ENCODE results near the gene AGMO. TPM values are rescaled to one million over a fixed set of nuclear protein-coding genes. Genes with fewer than 3 reads are reported as not detected.

Gene AGMO
- total RNA-seq, 1 donor from 2014 or later = 0.34 TPM

DNA sequence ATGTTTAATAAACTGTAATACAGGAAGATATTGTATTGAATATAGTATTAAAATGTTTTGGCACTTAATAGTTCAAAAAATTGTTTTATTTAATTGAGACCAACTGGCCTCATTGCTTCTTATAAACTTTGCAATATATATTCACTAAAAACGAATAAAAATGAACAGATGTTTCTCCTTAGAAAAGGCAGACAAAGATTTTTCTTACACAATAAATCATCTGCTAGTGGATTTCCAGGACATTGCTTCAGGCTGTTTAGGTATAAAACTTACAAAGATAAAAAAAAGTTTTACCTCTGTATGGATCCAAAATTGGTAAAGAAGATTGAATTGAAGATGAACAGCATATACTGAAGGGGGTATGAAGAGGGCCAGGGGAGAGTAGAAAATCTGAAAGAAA, 143.6 kb downstream of the AGMO start:
- no peaks in the 10 kb centered on the region for H3K36me3 Mint-ChIP-seq (ENCODE audit: low read depth, unreplicated experiment)

DNA sequence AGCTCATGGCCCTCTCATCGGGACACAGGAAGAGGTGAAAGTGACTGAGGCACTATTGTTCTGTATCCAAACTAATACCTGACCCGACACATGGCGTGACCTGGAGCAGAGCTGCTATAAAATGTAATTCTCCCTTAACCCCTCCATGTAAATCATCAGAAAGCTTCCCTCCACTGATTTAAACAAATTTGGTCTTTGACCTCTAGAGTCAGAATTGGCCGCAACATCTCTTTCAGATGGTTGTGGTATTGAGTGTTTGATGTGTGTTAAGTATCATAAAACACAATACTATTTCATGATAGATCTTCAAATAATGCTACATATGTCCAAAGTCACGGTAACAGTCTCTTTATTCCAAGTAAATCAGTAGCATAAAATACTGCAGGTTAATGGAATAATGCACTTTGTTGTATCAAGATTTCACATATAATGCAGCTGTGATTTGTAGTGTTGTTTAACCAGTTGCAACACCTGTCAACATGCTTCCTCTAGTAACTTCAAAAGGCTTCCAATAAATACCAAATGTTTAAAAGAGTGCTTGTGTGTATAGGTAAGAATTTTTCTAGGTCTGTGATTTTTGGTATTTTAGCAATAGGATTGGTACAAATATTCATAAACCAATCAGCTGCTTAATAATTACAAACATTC, 144.3 kb downstream of the AGMO start:
- no peaks in the 10 kb centered on the region for H3K36me3 Mint-ChIP-seq (ENCODE audit: low read depth, unreplicated experiment)
- H3K27ac Mint-ChIP-seq (ENCODE audit: unreplicated experiment) = no peak overlapping the region
- H3K9me3 Mint-ChIP-seq (ENCODE audit: unreplicated experiment) = no peaks in the 10 kb centered on the region
- FAIRE-seq (no peak), DNase-seq (ENCODE audit: low read depth) (no peak)
- Histone ChIP-seq H3K27ac (ENCODE audit: low read depth, low read length) (no peak overlapping the region), H4K20me1 (ENCODE audit: insufficient read depth, low read length) (no peaks in the 10 kb centered on the region), H3K4me1 (ENCODE audit: insufficient read depth, low read length) (no peaks in the 10 kb centered on the region), H3K4me3 (ENCODE audit: insufficient read depth, low read depth, low read length) (no peak overlapping the region), H3K36me3 (ENCODE audit: insufficient read depth, low read length) (no peaks in the 10 kb centered on the region), H3K79me2 (ENCODE audit: insufficient read depth, low read length) (no peaks in the 10 kb centered on the region), H2AFZ (ENCODE audit: low read depth, low read length) (no peak overlapping the region), H3K9ac (ENCODE audit: low read length) (no peak overlapping the region), H3K4me2 (ENCODE audit: low read length) (no peak overlapping the region), H3K9me3 (ENCODE audit: insufficient read depth, low read depth, low read length) (no peaks in the 10 kb centered on the region), H3K27me3 (ENCODE audit: insufficient read depth, low read length) (no peaks in the 10 kb centered on the region)
- H3K4me3 Mint-ChIP-seq (ENCODE audit: unreplicated experiment) = no peak overlapping the region
- TF ChIP-seq CTCF (IDR thresholded peaks at IDR 0.05; ENCODE audit: insufficient read depth, low read depth, low read length) = no peak
- TF ChIP-seq EZH2 (IDR thresholded peaks at IDR 0.05; ENCODE audit: insufficient read depth, low read length) = no peak
- no peaks in the 10 kb centered on the region for H3K4me1 Mint-ChIP-seq (ENCODE audit: low read depth, unreplicated experiment)
- H3K27me3 Mint-ChIP-seq (ENCODE audit: low read depth, unreplicated experiment) = no peaks in the 10 kb centered on the region

More for the DNA sequence above, 143.6 kb downstream of the AGMO start:
- Mint-ChIP-seq H3K27ac (ENCODE audit: unreplicated experiment) (no peak overlapping the region), H3K4me3 (ENCODE audit: unreplicated experiment) (no peak overlapping the region), H3K27me3 (ENCODE audit: low read depth, unreplicated experiment) (no peaks in the 10 kb centered on the region), H3K4me1 (ENCODE audit: low read depth, unreplicated experiment) (no peaks in the 10 kb centered on the region), H3K9me3 (ENCODE audit: unreplicated experiment) (peaks cover 2% of the 10 kb centered on the region)
- no peaks in the 10 kb centered on the region for H3K27me3 ChIP-seq (ENCODE audit: insufficient read depth, low read length)
- no peak for DNase-seq (ENCODE audit: low read depth)
- H3K9me3 ChIP-seq (ENCODE audit: insufficient read depth, low read depth, low read length) = no peaks in the 10 kb centered on the region
- no peak overlapping the region for H3K4me2 ChIP-seq (ENCODE audit: low read length)
- no peaks in the 10 kb centered on the region for H3K4me1 ChIP-seq (ENCODE audit: insufficient read depth, low read length)
- no peaks in the 10 kb centered on the region for H3K36me3 ChIP-seq (ENCODE audit: insufficient read depth, low read length)
- H2AFZ ChIP-seq (ENCODE audit: low read depth, low read length) = no peak overlapping the region
- no peak for TF ChIP-seq EZH2 (IDR thresholded peaks at IDR 0.05; ENCODE audit: insufficient read depth, low read length)
- TF ChIP-seq CTCF (IDR thresholded peaks at IDR 0.05; ENCODE audit: insufficient read depth, low read depth, low read length) = no peak
- H4K20me1 ChIP-seq (ENCODE audit: insufficient read depth, low read length) = no peaks in the 10 kb centered on the region
- no peaks in the 10 kb centered on the region for H3K79me2 ChIP-seq (ENCODE audit: insufficient read depth, low read length)
- H3K27ac ChIP-seq (ENCODE audit: low read depth, low read length) = no peak overlapping the region
- FAIRE-seq = no peak
- no peak overlapping the region for H3K4me3 ChIP-seq (ENCODE audit: insufficient read depth, low read depth, low read length)
- no peak overlapping the region for H3K9ac ChIP-seq (ENCODE audit: low read length)

- Histone ChIP-seq H3K27ac (ENCODE audit: low read depth, low read length) (no peak overlapping the region), H3K27me3 (ENCODE audit: insufficient read depth, low read length) (no peaks in the 10 kb centered on the region), H3K36me3 (ENCODE audit: insufficient read depth, low read length) (no peaks in the 10 kb centered on the region), H3K79me2 (ENCODE audit: insufficient read depth, low read length) (no peaks in the 10 kb centered on the region), H4K20me1 (ENCODE audit: insufficient read depth, low read length) (no peaks in the 10 kb centered on the region), H3K4me2 (ENCODE audit: low read length) (no peak overlapping the region), H3K9me3 (ENCODE audit: insufficient read depth, low read depth, low read length) (no peaks in the 10 kb centered on the region), H3K4me3 (ENCODE audit: insufficient read depth, low read depth, low read length) (no peak overlapping the region), H2AFZ (ENCODE audit: low read depth, low read length) (no peak overlapping the region), H3K4me1 (ENCODE audit: insufficient read depth, low read length) (no peaks in the 10 kb centered on the region), H3K9ac (ENCODE audit: low read length) (no peak overlapping the region)
- Mint-ChIP-seq H3K9me3 (ENCODE audit: unreplicated experiment) (no peaks in the 10 kb centered on the region), H3K27ac (ENCODE audit: unreplicated experiment) (no peak overlapping the region), H3K4me3 (ENCODE audit: unreplicated experiment) (no peak overlapping the region), H3K36me3 (ENCODE audit: low read depth, unreplicated experiment) (no peaks in the 10 kb centered on the region), H3K4me1 (ENCODE audit: low read depth, unreplicated experiment) (no peaks in the 10 kb centered on the region), H3K27me3 (ENCODE audit: low read depth, unreplicated experiment) (no peaks in the 10 kb centered on the region)
- no peak for DNase-seq (ENCODE audit: low read depth)
- no peak for TF ChIP-seq EZH2 (IDR thresholded peaks at IDR 0.05; ENCODE audit: insufficient read depth, low read length)
- TF ChIP-seq CTCF (IDR thresholded peaks at IDR 0.05; ENCODE audit: insufficient read depth, low read depth, low read length) = no peak
- FAIRE-seq = no peak
Observed at GRCh38 chr7:15411019-15411418, 150.8 kb downstream of the AGMO start.
